ENCODE results near the gene PROSER2.

The PROSER2 gene

DNA sequence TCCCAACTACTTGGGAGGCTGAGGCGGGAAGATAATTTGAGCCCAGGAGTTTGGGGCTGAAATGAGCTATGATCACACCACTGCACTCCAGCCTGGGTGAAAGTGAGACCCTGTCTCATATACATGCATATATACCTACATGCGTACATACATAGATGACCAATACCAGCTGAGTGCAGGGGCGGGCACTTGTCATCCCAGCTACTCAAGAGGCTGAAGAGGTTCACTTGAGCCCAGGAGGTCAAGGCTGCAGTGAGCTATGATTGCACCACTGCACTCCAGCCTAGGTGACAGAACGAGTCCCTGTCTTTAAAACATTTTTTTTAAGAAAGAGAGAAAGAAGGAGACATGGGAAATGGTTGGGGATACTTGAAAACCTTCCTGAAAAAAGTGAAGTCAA is 17.4 kb upstream of the PROSER2 start:
- DNase-seq: no peak

DNA sequence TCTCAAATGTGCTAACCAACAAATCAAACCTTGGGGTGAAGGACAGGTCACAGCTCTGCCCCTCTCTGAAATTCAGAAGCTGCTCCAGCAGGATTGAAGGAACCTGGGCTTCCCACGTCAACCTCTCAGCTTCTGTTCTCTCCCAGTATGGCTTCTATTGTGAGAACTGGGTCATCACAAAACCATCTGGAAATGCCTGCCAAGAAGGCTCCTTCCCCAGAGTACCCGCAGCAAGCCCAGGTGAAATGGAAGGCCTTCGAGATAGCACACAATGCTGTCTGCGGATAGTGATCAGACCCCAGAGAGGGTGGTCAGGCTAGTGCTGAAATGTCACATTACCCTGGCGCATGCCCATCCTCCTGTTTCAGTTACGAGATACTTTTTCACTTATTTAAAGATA is 16.4 kb upstream of the PROSER2 start:
- DNase-seq: no peak

DNA sequence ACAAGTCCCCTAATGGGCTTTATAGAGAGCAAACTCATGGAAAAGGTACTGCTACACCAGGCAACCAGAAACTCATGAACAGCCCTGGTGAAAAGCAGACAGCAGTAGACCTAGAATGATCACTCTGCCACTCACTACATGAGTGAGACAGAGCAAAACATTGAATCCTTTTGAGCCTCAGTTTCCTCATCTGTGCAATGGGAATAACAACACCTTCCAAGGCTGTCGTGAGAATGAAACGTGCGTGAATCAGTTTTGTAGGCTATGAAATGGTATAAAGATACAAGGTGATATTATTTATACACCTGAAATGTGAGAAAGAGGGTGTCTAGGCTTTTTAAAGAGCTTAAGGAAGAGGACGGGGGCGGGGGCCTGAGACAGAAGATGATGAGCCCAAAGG is 14.3 kb upstream of the PROSER2 start:
- DNase-seq: no peak

DNA sequence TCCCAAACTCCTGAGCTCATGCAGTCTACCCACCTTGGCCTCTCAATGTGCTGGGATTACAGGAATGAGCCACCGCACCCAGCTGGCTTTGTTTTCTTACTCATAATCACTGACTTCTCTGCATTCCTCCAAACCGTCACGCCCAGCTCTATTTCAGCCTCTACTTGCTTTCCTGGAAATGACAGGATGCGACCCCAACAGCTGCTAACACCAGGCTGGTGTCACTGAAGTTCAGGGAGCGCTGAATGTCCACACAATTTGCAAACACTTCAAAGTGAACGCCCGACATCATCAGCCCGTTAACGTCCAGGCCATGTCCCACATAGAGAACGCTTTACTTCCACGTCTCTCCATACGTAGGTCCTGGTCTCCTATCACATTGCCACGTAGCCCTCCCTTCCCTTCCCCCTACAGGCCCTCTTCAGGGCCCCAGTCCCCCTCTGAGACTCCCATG is 12.8 kb upstream of the PROSER2 start:
- no peak for DNase-seq

DNA sequence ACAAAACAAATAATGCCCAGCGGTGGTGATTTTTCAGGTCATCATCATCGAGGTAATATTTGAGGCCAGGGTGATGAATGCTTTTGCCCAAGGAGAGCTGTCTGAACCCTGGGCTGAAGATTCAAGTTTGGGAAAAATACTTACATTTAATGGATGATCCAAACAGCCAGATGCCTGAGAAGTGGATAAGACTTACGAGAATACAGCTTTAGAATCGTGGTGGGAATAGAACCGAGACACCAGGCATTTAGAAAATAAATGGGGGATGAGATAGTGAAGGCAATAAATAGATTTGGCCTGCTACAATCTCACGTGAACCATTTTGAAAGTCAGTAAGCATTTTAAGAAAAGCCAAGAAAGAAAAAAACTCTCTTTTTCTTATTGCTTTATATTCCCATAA is 12.2 kb upstream of the PROSER2 start:
- no peak for DNase-seq

DNA sequence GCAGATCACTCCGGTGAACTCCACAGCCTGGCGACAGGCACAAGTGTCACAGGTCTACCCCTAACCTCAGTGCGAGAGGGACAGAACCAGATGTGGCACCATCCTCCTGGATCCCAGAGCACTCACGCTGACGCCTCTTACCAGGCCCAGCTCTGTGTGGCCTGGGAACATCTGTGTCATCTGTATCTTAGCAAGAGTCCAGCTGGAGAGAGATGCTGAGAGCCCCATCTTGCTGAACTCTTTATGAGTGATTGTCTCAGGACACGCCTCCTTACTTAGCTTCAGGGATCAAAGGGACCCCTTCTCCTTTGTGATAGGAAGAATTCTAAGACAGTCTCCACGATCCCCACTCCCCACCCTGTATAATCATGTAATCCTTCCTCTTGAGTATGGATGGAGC is 10.0 kb upstream of the PROSER2 start:
- no peak for DNase-seq

DNA sequence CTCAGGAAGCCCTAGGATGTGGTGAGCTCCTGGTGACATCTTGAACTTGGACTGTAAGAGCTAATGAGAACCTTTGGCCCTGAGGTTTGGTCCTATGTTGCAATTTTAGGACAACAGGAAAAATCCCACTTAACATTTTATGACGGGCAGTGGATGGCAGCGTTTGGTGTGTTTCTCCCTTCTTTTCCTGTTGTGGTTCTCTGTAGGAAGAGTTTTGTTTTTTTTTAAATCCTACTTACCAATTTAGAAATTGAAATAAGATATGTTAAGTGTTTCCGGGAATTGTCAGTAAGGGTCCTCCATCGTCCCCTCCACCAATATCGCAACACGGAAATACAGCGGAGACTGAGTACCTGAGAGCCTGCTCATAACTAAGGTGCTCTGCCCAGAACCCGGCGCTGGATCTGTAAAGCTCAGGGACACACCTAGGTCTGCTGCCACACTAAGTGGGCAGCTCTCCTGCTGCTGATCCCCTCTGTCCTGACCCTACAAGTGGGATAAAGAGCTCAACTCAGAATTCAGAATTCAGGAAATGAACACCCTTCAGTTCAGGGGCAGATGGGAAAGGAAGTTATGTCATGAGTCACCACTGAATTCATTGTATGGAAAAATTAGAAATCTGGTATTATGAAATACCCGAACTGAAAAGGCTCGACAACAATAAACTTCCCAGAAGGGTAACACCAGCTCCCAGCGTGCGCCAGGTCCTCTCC is 9.1 kb upstream of the PROSER2 start:
- DNase-seq: no peak

DNA sequence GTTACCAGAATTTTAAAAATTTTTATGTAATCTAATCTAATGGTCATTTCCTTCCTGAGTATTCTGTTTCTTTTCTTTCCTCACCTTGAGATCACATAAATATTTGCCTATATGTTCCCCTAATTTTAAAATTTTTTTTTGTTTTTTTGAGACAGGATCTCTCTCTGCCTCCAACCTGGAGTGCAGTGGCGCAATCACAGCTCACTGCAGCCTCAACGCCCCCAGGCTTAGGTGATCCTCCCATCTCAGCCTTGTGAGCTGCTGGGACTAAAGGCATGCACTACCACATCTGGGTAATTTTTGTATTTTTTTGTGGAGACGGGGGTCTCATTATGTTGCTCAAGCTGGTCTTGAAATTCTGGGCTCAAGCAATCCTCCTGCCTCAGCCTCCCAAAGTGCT is 4.1 kb upstream of the PROSER2 start:
- no peak for DNase-seq

DNA sequence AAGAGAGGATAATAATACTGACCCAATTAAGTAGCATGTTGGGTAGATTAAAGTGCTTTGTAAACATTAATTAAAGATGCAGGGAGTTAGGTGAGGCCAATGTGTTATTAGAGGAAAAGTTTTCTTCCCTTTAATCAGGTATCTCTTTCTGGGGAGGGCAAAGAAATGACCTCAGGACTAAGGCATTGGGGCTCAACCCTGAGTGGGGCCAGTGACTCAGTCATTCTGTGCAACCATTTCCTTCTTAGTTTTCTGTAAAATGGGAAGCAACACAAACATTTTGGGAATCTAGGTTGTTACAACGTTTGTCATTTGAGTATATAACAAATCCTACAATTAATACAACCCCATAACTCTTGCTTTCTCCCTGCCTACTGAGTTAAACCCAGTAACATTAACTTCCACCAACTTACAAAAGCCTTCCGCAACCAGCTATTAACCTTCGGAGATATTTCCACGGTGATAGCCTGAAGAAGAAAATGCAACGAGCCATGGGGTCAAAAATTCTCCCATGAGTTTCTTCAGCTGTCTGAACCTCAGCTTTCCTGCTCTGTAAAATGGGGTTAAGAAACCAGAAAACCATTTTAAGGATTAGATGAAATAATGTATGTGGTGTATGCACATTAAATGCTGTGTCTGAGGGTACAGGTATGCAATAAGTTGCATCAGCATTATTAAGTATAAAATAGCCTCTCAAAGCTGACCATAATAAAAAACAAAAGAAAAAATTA is 965 bp upstream of the PROSER2 start:
- no peak for DNase-seq

DNA sequence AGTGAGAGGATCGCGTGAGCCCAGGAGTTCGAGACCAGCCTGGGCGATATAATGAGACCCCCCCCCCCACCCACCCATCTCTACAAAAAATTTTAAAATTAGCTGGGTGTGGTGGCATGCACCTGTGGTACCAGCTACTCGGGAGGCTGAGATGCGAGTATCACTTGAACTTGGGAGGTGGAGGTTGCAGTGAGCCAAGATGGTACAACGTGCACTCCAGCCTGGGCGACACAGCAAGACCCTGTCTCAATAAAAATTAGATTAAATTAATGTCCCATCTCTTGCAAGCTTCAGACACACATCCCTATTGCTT is 391 bp upstream of the PROSER2 start:
- DNase-seq: no peak

DNA sequence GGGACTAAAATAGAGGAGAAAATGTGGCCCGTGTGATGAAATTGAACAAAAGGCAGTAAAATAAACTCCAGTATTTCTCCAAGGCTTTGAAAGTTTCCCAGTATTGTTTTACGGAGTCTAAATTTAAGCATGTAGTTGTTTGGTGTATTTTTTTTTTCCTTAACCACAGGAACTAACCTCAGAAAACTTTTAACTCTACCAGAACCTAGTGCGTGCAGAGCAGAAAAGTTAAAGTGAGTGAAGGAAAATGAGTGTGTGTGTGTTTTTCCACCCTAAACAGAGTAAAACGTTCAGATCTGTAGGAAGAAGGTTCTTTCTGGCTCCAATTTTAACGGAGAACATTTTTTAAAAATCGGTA is 812 bp downstream of the PROSER2 start:
- DNase-seq: no peak

DNA sequence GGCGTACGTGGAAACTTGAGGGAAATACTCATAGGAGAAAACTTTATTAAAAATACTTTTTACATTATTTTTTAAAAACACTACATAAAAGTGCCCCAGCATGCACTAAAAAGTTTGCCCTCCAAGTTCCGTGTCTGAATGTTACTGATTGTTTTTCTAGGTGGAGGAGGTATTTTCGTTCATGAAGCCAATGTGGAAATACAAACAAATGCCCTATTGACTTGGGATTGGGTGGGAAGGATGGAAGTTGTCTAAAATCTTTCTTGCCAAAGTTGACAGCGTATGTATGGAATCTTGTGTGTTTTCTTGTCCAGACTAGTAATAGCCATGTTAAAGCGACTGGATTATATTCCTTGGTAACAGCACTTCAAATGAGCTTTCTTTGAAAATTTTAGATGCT is 1.2 kb downstream of the PROSER2 start:
- no peak for DNase-seq

DNA sequence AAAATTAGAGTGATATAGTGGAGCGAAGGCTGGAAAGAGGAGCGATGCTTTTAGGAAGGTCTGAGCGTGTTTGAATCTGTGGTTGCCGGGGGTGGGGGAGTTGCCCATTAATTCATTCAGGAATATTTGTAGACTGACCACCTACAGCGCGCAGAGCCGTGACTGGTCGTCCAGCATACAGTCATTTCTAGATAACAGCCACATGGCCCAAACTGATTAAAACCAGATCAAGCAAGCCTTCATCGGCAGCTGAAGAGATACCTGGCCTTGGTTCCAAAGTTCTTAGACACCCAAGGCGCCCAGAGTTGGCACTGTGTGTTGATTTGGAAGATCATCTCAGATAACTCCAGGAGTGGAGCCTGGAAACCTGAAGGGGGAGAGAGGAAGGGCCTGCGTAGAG is 1.7 kb downstream of the PROSER2 start:
- no peak for DNase-seq

DNA sequence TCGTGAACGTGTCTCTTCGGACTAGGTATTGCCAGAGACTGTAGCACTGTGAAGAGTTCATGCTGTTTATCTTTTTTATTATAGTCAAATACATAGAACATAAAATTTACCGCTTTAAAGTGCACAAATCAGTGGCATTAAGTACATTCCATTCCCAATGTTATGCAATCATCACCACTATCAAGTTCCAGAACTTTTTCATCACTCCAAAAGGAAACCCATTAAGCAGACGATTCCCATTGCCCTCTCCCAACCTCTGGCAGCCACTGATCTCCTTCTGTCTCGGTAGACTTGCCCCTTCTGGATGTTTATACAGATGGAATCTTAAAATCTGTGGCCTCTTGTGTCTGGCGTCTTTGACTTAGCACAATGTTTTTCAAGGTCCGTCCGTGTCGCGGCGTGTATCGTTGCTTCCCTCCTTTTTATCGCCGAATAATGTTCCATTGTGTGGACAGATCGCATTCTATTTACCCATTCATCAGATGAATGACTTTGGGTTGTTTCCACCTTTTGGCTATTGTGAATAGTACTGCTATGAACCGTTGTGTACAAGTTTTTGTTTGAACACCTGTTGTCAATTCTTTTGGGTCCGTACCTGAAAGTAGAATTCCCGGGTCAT is 2.7 kb downstream of the PROSER2 start:
- DNase-seq: no peak

DNA sequence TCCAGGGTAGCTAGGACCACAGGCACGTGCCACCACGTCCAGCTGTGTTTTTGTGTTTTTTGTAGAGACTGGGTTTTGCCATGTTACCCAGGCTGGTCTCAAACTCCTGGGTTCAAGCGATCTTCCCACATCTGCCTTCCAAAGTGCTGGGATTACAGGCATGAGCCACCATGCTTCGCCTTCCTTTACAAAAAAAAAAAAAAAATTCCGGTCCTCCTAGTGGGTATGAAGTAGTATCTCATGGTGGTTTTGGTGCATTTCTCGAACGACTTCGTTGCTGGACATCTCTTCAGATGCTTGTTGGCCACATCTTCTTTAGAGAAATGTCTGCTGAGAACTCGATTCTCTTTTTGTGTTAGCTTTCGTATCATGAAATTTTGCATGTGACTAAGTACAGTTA is 3.9 kb downstream of the PROSER2 start:
- no peak for DNase-seq

DNA sequence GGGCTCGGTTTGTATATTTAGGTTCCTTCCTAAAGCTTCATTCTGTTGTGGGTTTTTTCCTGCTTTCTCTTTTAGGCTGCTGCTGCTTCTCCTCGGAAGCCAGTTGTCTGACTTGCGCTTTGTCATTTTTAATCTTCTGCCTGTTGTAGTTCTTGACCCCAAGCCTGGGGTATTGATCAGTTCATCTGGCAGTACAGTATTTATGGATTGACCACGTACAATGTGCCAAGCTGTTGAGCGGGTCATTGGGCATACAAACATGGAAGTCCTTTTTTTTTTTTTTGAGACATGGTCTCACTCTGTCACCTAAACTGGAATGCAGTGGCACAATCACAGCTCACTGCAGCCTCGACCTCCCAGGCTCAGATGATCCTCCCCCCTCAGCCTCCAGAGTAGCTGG is 4.3 kb downstream of the PROSER2 start:
- no peak for DNase-seq

DNA sequence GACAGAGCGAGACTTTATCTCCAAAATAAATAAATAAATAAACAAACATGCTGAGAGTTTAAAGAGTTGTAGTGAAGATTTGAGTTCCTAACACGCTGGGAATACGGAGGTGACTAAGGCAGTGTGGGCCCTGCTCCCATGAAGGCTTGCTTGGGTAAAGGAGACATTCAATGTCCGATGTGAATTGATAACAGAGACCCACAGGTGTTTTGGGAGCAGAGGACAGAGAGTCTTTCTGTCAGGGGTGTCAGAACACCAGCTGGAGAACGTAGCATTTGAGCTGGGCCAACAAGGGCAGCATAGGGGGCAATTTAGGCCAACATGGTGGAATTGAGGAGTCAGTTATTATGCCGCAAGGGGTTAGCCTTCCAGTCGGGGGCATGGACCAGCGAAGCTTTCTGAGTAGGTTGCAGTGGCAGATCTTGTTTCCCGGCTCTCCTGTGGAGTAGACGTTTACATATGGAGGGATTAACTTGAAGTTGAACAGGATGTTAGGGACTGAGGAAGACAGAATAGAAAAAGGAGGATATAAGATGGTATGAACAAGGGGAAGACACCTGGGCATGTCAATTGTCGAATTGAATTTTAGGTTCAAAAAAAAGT is 5.6 kb downstream of the PROSER2 start:
- no peak for DNase-seq

DNA sequence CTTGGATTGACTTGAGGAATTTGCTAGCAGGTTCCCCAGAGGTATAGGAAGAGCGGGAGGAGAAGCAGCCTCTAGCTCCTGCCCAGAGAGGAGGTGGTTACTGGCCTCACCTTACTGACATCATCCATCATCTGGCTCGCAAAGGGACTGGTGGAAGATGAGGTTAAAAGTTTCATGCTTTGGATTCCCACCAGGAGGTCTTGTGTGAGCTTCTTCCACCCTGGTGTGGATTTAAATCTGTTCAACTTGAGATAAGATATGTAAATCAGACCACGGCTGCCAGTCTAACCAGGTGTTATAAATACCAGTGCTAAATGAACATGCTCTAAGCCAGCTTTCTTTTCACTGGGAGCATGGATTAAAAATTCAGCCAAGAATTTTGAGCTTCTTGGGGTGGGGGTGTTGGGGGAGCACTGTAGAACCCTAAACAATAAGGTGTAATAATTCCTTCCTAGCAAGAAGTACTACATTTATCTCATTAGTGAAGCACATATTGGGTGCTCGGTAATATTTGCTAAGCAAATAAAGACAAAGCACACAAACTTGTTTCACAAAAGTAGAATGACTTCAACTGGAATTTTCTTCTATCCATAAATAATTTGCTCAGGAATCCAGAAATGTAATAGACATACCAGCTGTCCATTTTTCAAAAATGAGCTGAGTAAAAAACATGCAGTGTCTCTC is 7.8 kb downstream of the PROSER2 start:
- DNase-seq: no peak

DNA sequence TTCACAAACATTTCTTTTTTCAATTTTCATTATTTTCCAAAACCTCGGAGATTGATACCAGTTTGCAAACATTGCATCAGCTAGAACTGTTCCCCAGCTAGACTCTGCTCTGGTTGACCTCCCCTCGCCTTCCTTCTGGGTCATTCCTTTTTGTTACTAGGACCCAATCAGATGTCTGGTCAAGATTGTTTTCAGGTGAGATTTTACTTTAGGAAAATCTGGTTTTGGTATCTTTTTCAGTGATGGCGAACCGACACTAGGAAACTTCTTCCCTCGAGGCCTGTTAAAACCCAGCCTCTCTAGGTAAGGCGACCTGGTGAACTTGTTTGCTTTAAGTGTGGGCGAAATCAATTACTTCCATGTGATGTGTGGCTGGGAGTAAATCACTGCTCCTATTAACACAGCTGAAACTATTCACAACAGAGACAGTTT is 8.4 kb downstream of the PROSER2 start:
- no peak for DNase-seq

DNA sequence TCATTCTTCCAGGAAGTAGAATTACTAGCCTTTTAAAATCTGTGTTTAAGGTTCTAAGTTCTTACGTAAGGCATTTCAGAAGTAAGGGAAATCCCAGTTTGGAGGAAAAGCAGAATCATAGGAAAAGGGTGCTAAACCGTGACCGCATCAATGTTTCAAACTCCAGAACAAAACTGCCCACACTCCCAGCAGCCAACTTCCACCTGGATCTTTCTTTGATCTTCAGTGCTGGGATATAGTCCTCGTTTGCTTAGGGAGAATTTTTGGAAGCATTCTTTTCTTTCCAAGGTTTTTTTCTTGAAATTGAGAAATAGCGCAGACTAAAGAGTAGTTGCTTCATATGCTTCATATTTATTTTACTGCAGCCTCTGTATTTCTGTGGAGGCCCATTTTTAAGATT is 8.9 kb downstream of the PROSER2 start:
- DNase-seq: no peak

DNA sequence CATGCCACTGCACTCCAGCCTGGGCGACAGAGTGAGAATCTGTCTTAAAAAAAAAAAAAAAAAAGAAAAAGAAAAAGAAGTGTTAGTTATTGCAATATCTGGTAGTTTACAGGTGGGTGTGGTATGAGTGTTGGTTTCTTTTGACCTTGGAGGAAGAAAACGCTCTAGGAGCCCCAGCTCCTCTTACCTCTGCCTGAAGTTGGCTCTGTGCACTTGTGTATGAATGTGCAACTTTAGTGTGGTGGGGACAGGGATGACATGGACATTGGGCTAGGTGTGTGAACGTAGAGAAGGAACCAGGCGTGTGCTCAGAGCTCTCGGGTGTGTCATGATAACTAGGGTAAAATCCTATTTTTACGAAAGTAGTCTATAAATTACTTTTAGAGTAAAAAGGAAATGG is 11.9 kb downstream of the PROSER2 start:
- no peak for DNase-seq

DNA sequence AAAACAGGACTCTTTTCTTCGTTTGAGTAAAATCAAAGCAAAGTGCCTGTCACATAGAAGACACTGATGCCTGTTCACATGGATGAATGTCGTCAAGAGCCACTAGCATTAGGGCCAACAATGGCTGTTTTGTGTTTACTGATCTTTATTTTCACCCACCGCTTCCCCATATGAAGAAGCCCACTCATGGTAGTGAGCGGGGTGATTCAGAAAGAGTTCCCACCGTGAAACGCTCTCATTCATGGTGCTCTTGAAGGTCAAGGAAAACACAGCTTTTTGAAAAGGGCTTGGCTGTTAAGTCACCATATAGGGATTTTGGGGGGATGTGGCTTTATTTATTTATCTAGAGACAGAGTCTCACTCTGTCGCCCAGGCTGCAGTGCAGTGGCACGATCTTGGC is 12.5 kb downstream of the PROSER2 start:
- DNase-seq: no peak

DNA sequence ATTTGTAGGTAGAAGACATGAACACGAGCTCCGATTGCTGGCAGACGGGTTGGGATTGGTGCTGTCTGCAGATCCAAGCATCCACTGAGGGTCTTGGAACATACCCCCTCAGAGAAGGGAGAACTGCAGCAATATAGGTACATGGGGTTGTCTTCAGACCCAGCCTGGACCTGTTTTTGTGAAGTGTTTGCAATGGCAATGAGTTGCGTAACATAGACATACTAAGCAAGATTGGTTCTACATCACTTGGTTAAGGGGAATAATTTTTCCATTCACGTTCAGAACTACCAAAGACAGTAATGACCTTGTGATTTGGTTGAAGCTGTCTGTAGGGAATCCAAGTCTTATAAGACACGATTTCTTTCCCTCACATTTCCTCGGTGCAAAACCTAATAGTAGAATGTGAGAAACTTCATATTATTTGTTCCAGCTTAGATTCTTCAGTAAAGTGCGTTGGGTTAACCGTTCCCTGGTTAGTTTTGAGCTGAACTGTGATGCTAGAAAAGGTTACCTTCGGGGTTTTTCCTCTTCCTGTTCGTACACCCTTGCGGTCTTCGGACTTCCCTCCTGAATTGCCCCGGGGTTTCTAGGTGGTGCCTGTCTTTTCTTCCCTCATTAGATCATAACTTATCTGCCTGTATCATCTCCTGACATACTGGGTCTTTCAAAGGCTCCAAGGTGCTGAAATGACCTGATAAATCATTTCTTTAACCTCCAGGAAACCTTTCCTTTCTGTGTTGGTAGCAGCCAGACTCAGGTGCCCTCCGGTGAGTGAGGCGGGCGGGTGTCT is 14.4 kb downstream of the PROSER2 start:
- no peak for DNase-seq
